GM13976 (cell line): ENCODE results near the gene AP3B1.

ENCODE experiments used
- DNase-seq: peaks from one replicate; pipeline ENCODE4 v3.0.0; 2012; ENCODE audit warnings: low spot score
- in situ Hi-C: fragments of 300-500 bp; cut with MboI; formaldehyde crosslinking; loops from one replicate; pipeline ENCODE4 v1.12.0; 2022; ENCODE audit warnings: low sequenced_read_pairs, mixed read lengths, inconsistent platforms; ENCODE audit not compliant: unreplicated experiment
- TF ChIP-seq, protein P1 (sequence below): IDR thresholded peaks from 2 replicates; pipeline ENCODE4 v1.5.1; 2012; ENCODE audit warnings: borderline replicate concordance, mild to moderate bottlenecking; ENCODE audit not compliant: insufficient read depth; ENCODE audit errors: extremely low read depth, missing control alignments, control extremely low read depth

AP3B1 gene

DNA sequence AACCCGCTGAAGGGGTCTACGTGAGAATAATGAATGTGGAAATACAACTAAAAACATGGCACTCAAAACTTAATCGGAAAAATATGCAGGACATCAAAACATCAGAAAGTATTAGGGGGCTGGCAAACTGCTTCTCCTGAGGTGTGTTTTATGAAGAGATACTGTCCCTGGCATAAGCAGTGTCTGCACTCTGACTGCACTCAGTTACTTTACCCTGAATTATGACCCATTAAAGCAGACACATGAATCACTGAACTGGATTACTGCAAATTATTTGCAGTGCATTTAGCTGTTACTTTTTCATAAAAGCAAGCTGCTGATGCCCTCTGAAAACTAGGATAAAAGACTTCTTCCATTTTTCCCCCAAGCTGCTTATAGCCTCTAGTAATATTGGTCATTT is 164.9 kb downstream of the AP3B1 start:
- in situ Hi-C loops: no loop called here
- DNase-seq: no peak
- TF ChIP-seq, protein P1, sequence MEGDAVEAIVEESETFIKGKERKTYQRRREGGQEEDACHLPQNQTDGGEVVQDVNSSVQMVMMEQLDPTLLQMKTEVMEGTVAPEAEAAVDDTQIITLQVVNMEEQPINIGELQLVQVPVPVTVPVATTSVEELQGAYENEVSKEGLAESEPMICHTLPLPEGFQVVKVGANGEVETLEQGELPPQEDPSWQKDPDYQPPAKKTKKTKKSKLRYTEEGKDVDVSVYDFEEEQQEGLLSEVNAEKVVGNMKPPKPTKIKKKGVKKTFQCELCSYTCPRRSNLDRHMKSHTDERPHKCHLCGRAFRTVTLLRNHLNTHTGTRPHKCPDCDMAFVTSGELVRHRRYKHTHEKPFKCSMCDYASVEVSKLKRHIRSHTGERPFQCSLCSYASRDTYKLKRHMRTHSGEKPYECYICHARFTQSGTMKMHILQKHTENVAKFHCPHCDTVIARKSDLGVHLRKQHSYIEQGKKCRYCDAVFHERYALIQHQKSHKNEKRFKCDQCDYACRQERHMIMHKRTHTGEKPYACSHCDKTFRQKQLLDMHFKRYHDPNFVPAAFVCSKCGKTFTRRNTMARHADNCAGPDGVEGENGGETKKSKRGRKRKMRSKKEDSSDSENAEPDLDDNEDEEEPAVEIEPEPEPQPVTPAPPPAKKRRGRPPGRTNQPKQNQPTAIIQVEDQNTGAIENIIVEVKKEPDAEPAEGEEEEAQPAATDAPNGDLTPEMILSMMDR: no peak

GRCh38 chr5:78127875-78128274 is 166.6 kb downstream of the AP3B1 start:
- TF ChIP-seq, protein P1: no peak
- in situ Hi-C loops: no loop called here
- DNase-seq: no peak

DNA sequence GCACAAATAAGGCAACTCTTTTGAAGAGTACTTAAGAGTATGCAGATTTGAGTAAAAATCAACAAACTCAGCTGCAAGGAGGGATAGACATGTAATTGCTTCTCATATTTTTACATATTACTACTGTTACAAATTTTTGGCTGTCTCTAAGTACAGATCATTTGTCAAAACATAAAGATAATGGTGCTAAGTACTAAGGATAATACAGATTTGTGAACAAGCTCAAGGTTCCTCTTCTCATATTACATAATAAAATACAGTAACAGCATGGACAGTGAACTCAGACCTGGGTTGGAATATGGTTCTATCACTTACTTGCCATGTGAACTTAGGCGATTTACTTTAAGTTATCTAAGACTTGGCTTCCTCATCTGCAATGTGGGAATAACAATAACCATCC is 168.0 kb downstream of the AP3B1 start:
- in situ Hi-C loops: no loop called here
- TF ChIP-seq, protein P1: no peak
- DNase-seq: no peak

GRCh38 chr5:78116167-78116566 is 178.3 kb downstream of the AP3B1 start:
- TF ChIP-seq, protein P1: no peak
- no peak for DNase-seq
- in situ Hi-C loops: no loop called here

- TF ChIP-seq, protein P1: no peak
- in situ Hi-C loops: no loop called here
- DNase-seq: peak; percentile 38
These were observed 180.7 kb downstream of the AP3B1 start for GRCh38 chr5:78113689-78114264.

DNA sequence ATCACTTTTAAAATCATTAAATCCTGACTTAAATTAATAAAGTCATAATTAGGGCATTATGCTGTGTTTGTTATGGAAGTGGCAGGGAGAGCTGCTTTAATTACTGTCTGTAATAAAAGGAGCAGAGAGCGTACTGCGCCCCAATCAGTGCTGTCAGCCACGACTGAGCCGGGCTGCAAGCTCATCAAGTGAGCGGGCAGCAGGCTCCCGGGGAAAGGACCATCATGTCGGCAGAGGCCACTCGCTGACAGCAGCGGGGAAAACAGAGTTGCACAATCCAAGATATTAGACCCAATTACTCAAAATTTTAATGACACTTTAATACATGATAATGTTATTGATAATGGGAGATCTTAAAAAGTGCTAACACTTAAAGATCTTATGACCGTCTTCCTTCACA is 181.6 kb downstream of the AP3B1 start:
- in situ Hi-C loops: no loop called here
- DNase-seq: no peak
- TF ChIP-seq, protein P1: no peak
